OCI-LY1 (cell line): Measurements from ENCODE around the gene GMPS.

Experiments
- CTCF ChIP-seq: fragments of 200-600 bp; sonication (generic), shearing (Covaris generic); IDR thresholded peaks from 2 replicates; pipeline ENCODE4 v1.5.1; 2017; ENCODE audit warnings: mild to moderate bottlenecking, antibody characterized with exemption, low read length, moderate library complexity, mixed read lengths
- EZH2 ChIP-seq: fragments of 200-600 bp; sonication (generic), shearing (Covaris generic); IDR thresholded peaks from 2 replicates; pipeline ENCODE4 v1.8.0; 2017; ENCODE audit warnings: borderline replicate concordance, mixed run types, mild to moderate bottlenecking, antibody characterized with exemption, low read length, moderate library complexity, mixed read lengths

DNA sequence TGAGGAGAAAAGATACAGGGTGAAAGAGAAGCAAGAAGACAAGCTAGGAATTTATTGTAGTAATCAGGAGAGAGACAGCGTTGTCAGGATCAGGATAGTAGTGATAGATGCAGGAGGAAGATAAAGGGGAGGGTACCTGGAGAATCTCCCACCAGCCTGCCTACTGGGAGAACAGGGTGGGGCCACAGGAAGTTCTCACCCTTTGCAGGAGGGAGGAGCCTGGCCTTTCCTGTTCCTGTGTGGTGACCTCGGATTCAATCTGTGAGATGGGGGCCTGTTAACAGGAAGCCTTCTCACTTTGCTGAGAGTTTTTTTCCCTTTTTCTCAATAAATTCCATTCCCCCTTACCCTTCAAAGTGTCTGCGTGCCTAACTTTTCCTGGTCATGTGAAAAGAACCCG lies 37.6 kb downstream of the GMPS start:
- TF ChIP-seq EZH2 (no peak), CTCF (no peak)
